NT2/D1 (cell line): Measurements from ENCODE around the gene HOXB5.

Experiments used
- SUZ12 ChIP-seq: IDR thresholded peaks from 2 replicates; pipeline ENCODE4 v1.6.1; 2011; ENCODE audit not compliant: insufficient read length, insufficient read depth; ENCODE audit errors: extremely low read depth
- YY1 ChIP-seq: IDR thresholded peaks from 2 replicates; pipeline ENCODE4 v1.6.1; 2011; ENCODE audit not compliant: insufficient read length, insufficient read depth
- ZNF274 ChIP-seq: IDR thresholded peaks from 2 replicates; pipeline ENCODE4 v1.6.1; 2011; ENCODE audit warnings: mild to moderate bottlenecking, low read depth, low read length

DNA sequence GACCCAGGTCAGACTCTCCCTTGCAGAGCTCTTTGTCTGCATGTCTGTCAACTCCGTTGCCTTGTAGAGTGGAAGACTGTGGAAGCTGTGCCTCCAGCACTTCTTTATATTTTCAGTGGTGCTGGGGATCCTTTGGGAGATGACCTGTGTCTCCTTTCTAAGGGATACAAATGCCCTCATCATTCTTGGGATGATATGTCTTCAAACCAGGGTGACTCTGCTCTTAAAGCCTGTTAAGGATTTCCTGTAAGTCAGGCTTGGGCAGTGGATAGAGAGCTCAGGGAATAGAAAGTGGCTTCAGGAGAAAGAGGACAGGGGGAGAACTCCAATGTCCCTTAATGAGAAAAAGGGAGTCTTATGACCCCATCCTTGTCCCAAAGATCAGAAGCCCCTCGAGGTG is 5.1 kb downstream of the HOXB5 start:
- TF ChIP-seq YY1 (no peak), ZNF274 (no peak), SUZ12 (no peak)
